GM12878 (cell line): ENCODE results near the gene ZMIZ1. TPM values are rescaled to one million over a fixed set of nuclear protein-coding genes. Genes with fewer than 3 reads are reported as not detected.
A peak's percentile ranks its signal among the peaks of the same experiment; 100 is the strongest.

Experiments
- CBFB ChIP-seq: IDR thresholded peaks from 2 replicates; pipeline ENCODE4 v1.6.1; 2016; ENCODE audit warnings: antibody characterized with exemption, low read depth
- CHD1 ChIP-seq: IDR thresholded peaks from 2 replicates; pipeline ENCODE4 v1.6.1; 2012; ENCODE audit warnings: low read depth, low read length, improper control_type of control experiment
- CREB1 ChIP-seq: IDR thresholded peaks from 2 replicates; pipeline ENCODE4 v1.6.1; 2012; ENCODE audit warnings: low read depth, mild to moderate bottlenecking, inconsistent platforms
- DPF2 ChIP-seq: fragments of 450-650 bp; IDR thresholded peaks from 2 replicates; pipeline ENCODE4 v1.6.1; 2017; ENCODE audit warnings: mild to moderate bottlenecking
- EP300 ChIP-seq, 2 experiments: fragments of 150-350 bp in 1 of 2; IDR thresholded peaks; 2 replicates each; pipeline ENCODE4 v1.6.1; 2011 to 2012; ENCODE audit warnings: low read depth in 2 of 2, low read length in 2 of 2, borderline replicate concordance in 1 of 2, improper control_type of control experiment in 1 of 2, inconsistent platforms in 1 of 2; ENCODE audit not compliant: control insufficient read depth in 1 of 2
- IKZF2 ChIP-seq, 2 experiments: fragments of 450-650 bp; IDR thresholded peaks; 2 replicates each; pipeline ENCODE4 v1.6.1; 2017; ENCODE audit warnings: mild to moderate bottlenecking in 2 of 2, moderate library complexity in 2 of 2
- MEF2B ChIP-seq: fragments of 450-650 bp; IDR thresholded peaks from 2 replicates; pipeline ENCODE4 v1.6.1; 2018; ENCODE audit warnings: mild to moderate bottlenecking, moderate library complexity; ENCODE audit not compliant: partially characterized antibody, poor library complexity, severe bottlenecking
- NBN ChIP-seq: fragments of 450-650 bp; IDR thresholded peaks from 2 replicates; pipeline ENCODE4 v1.6.1; 2016
- NFIC ChIP-seq: IDR thresholded peaks from 2 replicates; pipeline ENCODE4 v1.6.1; 2012; ENCODE audit warnings: low read depth, mild to moderate bottlenecking, inconsistent platforms, low read length, moderate library complexity
- NR2F1 ChIP-seq: fragments of 450-650 bp; conservative IDR thresholded peaks from 2 replicates; pipeline ENCODE4 v1.6.1; 2017; ENCODE audit warnings: mild to moderate bottlenecking
- RBBP5 ChIP-seq: fragments of 200-600 bp; sonication (generic); conservative IDR thresholded peaks from 2 replicates; pipeline ENCODE4 v1.6.1; 2016
- RUNX3 ChIP-seq: IDR thresholded peaks from 2 replicates; pipeline ENCODE4 v1.6.1; 2012; ENCODE audit warnings: low read length, inconsistent platforms
- TCF12 ChIP-seq: IDR thresholded peaks from 2 replicates; pipeline ENCODE4 v1.6.1; 2011; ENCODE audit warnings: low read depth, mild to moderate bottlenecking, low read length
- TCF3 ChIP-seq: IDR thresholded peaks from 2 replicates; pipeline ENCODE4 v1.6.1; 2012; ENCODE audit warnings: low read depth, mild to moderate bottlenecking, low read length, borderline replicate concordance; ENCODE audit not compliant: insufficient read depth
- polyA plus RNA-seq, 11 experiments: library from polyadenylated mRNA; depleted of rRNA in 4 of 11; unstranded in 6 of 11; stranded (reverse) in 5 of 11; fragments of >200 nt; fragmentation: Nextera tagmentation in 4 of 11; fragmentation: Illumina TruSeq in 1 of 11; extraction: Ambion mirVana in 4 of 11; extraction: Trizol in 1 of 11; gene quantifications; 1 replicate in 1 of 11; 2 replicates in 10 of 11; pipeline versions ENCODE4 v1.2.1 to v1.2.3, GENCODE V29; 2011 to 2016; ENCODE audit warnings: inconsistent platforms in 2 of 11, missing spikeins in 2 of 11, low read depth in 1 of 11
- total RNA-seq, 4 experiments: library from RNA; depleted of rRNA in 3 of 4; stranded (reverse); fragments of >200 nt in 3 of 4; fragmentation: Illumina TruSeq in 1 of 4; extraction: Trizol in 1 of 4; gene quantifications; 2 replicates each; pipeline versions ENCODE4 v1.2.1 to v1.2.3, GENCODE V29; 2013 to 2021
- TF ChIP-seq, protein P1 (sequence below): IDR thresholded peaks from 2 replicates; pipeline ENCODE4 v1.6.1; 2011; ENCODE audit warnings: borderline replicate concordance, low read depth, mild to moderate bottlenecking, moderate library complexity, mixed read lengths, low read length; ENCODE audit not compliant: insufficient read depth; ENCODE audit errors: extremely low read length
- TF ChIP-seq, protein P2 (sequence below): fragments of 450-650 bp; conservative IDR thresholded peaks from 2 replicates; pipeline ENCODE4 v1.6.1; 2017; ENCODE audit warnings: mild to moderate bottlenecking, moderate library complexity
- TF ChIP-seq, protein P3 (sequence below): fragments of 450-650 bp; IDR thresholded peaks from 2 replicates; pipeline ENCODE4 v1.6.1; 2016; ENCODE audit warnings: mild to moderate bottlenecking
- TF ChIP-seq, protein P4 (sequence below): IDR thresholded peaks from 2 replicates; pipeline ENCODE4 v1.6.1; 2012; ENCODE audit warnings: low read depth, low read length, improper control_type of control experiment
- TF ChIP-seq, protein P5 (sequence below), 3 experiments: IDR thresholded peaks in 2 of 3; conservative IDR thresholded peaks in 1 of 3; 2 replicates each; pipeline ENCODE4 v1.5.1; 2011; ENCODE audit warnings: low read depth in 3 of 3, low read length in 3 of 3, mild to moderate bottlenecking in 3 of 3, control low read depth in 2 of 3, moderate library complexity in 2 of 3, inconsistent platforms in 1 of 3, mixed read lengths in 1 of 3; ENCODE audit not compliant: control insufficient read depth in 2 of 3, insufficient read depth in 1 of 3; ENCODE audit errors: extremely low read depth in 1 of 3
- TF ChIP-seq, protein P6 (sequence below): fragments of 450-650 bp; IDR thresholded peaks from 2 replicates; pipeline ENCODE4 v1.6.1; 2017; ENCODE audit warnings: mild to moderate bottlenecking

ZMIZ1 gene
- total and polyA plus RNA-seq, 10 of the 15 experiments (the other 5 are each of a cell fraction or from before 2014, with no cell fraction given) = 3.1 to 82.3 (median 14.9) TPM

DNA sequence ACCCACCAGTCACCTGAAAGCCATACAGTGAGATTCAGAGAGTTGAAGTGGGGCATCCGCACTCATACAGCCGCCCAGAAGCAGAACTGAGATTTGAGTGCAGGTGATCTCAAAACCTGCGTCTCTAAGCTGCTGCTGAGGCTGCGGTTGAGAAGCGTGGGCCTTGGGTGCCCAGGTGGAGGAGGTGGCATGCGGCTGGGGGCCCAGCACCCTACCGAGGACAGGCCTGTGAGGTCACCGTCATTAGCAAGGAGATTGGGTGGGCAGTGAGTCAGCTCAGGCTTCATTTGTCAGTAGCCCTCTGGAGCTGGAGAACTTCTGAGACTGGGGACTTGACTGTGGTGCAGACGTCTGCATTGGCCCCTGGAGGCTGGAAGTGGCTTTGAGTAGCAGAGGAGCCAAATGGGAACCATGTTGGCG, 29.8 kb downstream of the ZMIZ1 start (continued):
- peak; percentile 21 to 60; a peak in 2 of 4 replicates for TF ChIP-seq EP300 (IDR thresholded peaks at IDR 0.05; ENCODE audit: borderline replicate concordance in 1 of 2, control insufficient read depth in 1 of 2, low read depth in 2 of 2, low read length in 2 of 2)
- no peak for TF ChIP-seq MEF2B
- TF ChIP-seq, protein P1, sequence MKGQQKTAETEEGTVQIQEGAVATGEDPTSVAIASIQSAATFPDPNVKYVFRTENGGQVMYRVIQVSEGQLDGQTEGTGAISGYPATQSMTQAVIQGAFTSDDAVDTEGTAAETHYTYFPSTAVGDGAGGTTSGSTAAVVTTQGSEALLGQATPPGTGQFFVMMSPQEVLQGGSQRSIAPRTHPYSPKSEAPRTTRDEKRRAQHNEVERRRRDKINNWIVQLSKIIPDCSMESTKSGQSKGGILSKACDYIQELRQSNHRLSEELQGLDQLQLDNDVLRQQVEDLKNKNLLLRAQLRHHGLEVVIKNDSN = no peak
- TF ChIP-seq, protein P2, sequence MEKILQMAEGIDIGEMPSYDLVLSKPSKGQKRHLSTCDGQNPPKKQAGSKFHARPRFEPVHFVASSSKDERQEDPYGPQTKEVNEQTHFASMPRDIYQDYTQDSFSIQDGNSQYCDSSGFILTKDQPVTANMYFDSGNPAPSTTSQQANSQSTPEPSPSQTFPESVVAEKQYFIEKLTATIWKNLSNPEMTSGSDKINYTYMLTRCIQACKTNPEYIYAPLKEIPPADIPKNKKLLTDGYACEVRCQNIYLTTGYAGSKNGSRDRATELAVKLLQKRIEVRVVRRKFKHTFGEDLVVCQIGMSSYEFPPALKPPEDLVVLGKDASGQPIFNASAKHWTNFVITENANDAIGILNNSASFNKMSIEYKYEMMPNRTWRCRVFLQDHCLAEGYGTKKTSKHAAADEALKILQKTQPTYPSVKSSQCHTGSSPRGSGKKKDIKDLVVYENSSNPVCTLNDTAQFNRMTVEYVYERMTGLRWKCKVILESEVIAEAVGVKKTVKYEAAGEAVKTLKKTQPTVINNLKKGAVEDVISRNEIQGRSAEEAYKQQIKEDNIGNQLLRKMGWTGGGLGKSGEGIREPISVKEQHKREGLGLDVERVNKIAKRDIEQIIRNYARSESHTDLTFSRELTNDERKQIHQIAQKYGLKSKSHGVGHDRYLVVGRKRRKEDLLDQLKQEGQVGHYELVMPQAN = 0 out of 2 replicates have a peak, but pooled peaks have one; percentile 12
- peak; percentile 81 for TF ChIP-seq NR2F1
- TF ChIP-seq CREB1 = peak; percentile 43; the same call in 1 of the 2 replicates
- TF ChIP-seq, protein P3, sequence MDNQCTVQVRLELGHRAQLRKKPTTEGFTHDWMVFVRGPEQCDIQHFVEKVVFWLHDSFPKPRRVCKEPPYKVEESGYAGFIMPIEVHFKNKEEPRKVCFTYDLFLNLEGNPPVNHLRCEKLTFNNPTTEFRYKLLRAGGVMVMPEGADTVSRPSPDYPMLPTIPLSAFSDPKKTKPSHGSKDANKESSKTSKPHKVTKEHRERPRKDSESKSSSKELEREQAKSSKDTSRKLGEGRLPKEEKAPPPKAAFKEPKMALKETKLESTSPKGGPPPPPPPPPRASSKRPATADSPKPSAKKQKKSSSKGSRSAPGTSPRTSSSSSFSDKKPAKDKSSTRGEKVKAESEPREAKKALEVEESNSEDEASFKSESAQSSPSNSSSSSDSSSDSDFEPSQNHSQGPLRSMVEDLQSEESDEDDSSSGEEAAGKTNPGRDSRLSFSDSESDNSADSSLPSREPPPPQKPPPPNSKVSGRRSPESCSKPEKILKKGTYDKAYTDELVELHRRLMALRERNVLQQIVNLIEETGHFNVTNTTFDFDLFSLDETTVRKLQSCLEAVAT = peak; percentile 57; the same call in 1 of the 2 replicates
- TF ChIP-seq, protein P4, sequence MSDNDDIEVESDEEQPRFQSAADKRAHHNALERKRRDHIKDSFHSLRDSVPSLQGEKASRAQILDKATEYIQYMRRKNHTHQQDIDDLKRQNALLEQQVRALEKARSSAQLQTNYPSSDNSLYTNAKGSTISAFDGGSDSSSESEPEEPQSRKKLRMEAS = 0 out of 2 replicates have a peak, but pooled peaks have one; percentile 24
- TF ChIP-seq DPF2 = peak; percentile 93
- peak; percentile 93 for TF ChIP-seq TCF12
- 0 out of 2 replicates have a peak, but pooled peaks have one; percentile 81 for TF ChIP-seq TCF3
- TF ChIP-seq RUNX3 = peak; percentile 92
- TF ChIP-seq NFIC = peak; percentile 31; the same call in 1 of the 2 replicates
- peak; percentile 55; the same call in 1 of the 2 replicates for TF ChIP-seq CBFB
- no peak for TF ChIP-seq RBBP5
- TF ChIP-seq, protein P5, sequence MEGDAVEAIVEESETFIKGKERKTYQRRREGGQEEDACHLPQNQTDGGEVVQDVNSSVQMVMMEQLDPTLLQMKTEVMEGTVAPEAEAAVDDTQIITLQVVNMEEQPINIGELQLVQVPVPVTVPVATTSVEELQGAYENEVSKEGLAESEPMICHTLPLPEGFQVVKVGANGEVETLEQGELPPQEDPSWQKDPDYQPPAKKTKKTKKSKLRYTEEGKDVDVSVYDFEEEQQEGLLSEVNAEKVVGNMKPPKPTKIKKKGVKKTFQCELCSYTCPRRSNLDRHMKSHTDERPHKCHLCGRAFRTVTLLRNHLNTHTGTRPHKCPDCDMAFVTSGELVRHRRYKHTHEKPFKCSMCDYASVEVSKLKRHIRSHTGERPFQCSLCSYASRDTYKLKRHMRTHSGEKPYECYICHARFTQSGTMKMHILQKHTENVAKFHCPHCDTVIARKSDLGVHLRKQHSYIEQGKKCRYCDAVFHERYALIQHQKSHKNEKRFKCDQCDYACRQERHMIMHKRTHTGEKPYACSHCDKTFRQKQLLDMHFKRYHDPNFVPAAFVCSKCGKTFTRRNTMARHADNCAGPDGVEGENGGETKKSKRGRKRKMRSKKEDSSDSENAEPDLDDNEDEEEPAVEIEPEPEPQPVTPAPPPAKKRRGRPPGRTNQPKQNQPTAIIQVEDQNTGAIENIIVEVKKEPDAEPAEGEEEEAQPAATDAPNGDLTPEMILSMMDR (IDR thresholded peaks at IDR 0.05 in 2 of 3, conservative IDR thresholded peaks at IDR 0.05 in 1 of 3; ENCODE audit: control insufficient read depth in 2 of 3, extremely low read depth in 1 of 3, insufficient read depth in 1 of 3, low read depth in 3 of 3, low read length in 3 of 3) = peak in 1 of 3 experiments; percentile 5; a peak in 1 of 6 replicates
- TF ChIP-seq CHD1 = no peak
- TF ChIP-seq, protein P6, sequence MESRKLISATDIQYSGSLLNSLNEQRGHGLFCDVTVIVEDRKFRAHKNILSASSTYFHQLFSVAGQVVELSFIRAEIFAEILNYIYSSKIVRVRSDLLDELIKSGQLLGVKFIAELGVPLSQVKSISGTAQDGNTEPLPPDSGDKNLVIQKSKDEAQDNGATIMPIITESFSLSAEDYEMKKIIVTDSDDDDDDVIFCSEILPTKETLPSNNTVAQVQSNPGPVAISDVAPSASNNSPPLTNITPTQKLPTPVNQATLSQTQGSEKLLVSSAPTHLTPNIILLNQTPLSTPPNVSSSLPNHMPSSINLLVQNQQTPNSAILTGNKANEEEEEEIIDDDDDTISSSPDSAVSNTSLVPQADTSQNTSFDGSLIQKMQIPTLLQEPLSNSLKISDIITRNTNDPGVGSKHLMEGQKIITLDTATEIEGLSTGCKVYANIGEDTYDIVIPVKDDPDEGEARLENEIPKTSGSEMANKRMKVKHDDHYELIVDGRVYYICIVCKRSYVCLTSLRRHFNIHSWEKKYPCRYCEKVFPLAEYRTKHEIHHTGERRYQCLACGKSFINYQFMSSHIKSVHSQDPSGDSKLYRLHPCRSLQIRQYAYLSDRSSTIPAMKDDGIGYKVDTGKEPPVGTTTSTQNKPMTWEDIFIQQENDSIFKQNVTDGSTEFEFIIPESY = no peak
- peak; percentile 76; the same call in 1 of the 2 replicates for TF ChIP-seq NBN
- TF ChIP-seq IKZF2 (IDR thresholded peaks at IDR 0.05) = peak; percentile 75 to 76; a peak in 3 of 4 replicates
